Neural cell (in vitro differentiated cells): ENCODE results near the gene LTB4R2. TPM values are rescaled to one million over a fixed set of nuclear protein-coding genes. Genes with fewer than 3 reads are reported as not detected.
A peak's percentile ranks its signal among the peaks of the same experiment; 100 is the strongest.

Experiments
- H2AFZ ChIP-seq: fragments of 200-600, 300-800 bp; sonication (generic), shearing (Covaris generic); 2 replicates; pipeline ENCODE4 v1.6.0; 2014; ENCODE audit warnings: low read depth, mild to moderate bottlenecking, antibody characterized with exemption, low read length, moderate library complexity
- H3F3A ChIP-seq: fragments of 200-600 bp; shearing (Covaris generic); 2 replicates; pipeline ENCODE4 v1.6.1; 2016; ENCODE audit warnings: mild to moderate bottlenecking, moderate library complexity, mixed read lengths, antibody characterized with exemption, low read length; ENCODE audit not compliant: insufficient read depth, poor library complexity, severe bottlenecking
- H3K27ac ChIP-seq: fragments of 200-600, 300-800 bp; sonication (generic), shearing (Covaris generic); 2 replicates; pipeline ENCODE4 v1.5.1; 2014; ENCODE audit warnings: mild to moderate bottlenecking, low read length, moderate library complexity
- H3K27me3 ChIP-seq: fragments of 300-800, 200-600 bp; sonication (generic), shearing (Covaris generic); 2 replicates; pipeline ENCODE4 v1.6.0; 2014; ENCODE audit warnings: mild to moderate bottlenecking, low read depth, low read length, moderate library complexity; ENCODE audit not compliant: insufficient read depth
- H3K36me3 ChIP-seq: fragments of 300-800, 200-600 bp; sonication (generic), shearing (Covaris generic); 2 replicates; pipeline ENCODE4 v1.5.1; 2014; ENCODE audit warnings: mild to moderate bottlenecking, antibody characterized with exemption, low read length, moderate library complexity; ENCODE audit not compliant: insufficient read depth
- H3K4me2 ChIP-seq: fragments of 300-800, 200-600 bp; sonication (generic), shearing (Covaris generic); 2 replicates; pipeline ENCODE4 v1.6.0; 2014; ENCODE audit warnings: mild to moderate bottlenecking, low read length
- H3K4me3 ChIP-seq: fragments of 300-800, 200-600 bp; sonication (generic), shearing (Covaris generic); 2 replicates; pipeline ENCODE4 v1.5.1; 2014; ENCODE audit warnings: mild to moderate bottlenecking, low read length, moderate library complexity
- H3K79me2 ChIP-seq: fragments of 200-600 bp; shearing (Covaris generic); replicated peaks from 2 replicates; pipeline ENCODE4 v1.6.0; 2014; ENCODE audit warnings: mild to moderate bottlenecking, low read length, moderate library complexity; ENCODE audit not compliant: insufficient read depth
- H3K9ac ChIP-seq: fragments of 300-800, 200-600 bp; sonication (generic), shearing (Covaris generic); 2 replicates; pipeline ENCODE4 v1.6.1; 2016; ENCODE audit warnings: mild to moderate bottlenecking, low read length, mixed read lengths
- H3K9me2 ChIP-seq: fragments of 200-600 bp; shearing (Covaris generic); 2 replicates; pipeline ENCODE4 v1.6.1; 2016; ENCODE audit warnings: mild to moderate bottlenecking, low read length, mixed read lengths; ENCODE audit not compliant: insufficient read depth
- H3K9me3 ChIP-seq: fragments of 200-600, 300-800 bp; sonication (generic), shearing (Covaris generic); 2 replicates; pipeline ENCODE4 v1.6.1; 2016; ENCODE audit warnings: mild to moderate bottlenecking, mixed run types, low read length, moderate library complexity, mixed read lengths
- H4K20me1 ChIP-seq: fragments of 200-600 bp; shearing (Covaris generic); 2 replicates; pipeline ENCODE4 v1.6.1; 2016; ENCODE audit warnings: mild to moderate bottlenecking, mixed run types; ENCODE audit not compliant: insufficient read depth
- EZH2 ChIP-seq: fragments of 200-600, 300-800 bp; shearing (Covaris generic), sonication (generic); IDR thresholded peaks from 2 replicates; pipeline ENCODE4 v1.6.1; 2014; ENCODE audit warnings: antibody characterized with exemption, low read length, borderline replicate concordance, mild to moderate bottlenecking; ENCODE audit not compliant: insufficient read depth, poor library complexity, severe bottlenecking
- MXI1 ChIP-seq: fragments of 450-650 bp; conservative IDR thresholded peaks from 2 replicates; pipeline ENCODE4 v1.6.1; 2014; ENCODE audit warnings: antibody characterized with exemption, mild to moderate bottlenecking; ENCODE audit not compliant: poor library complexity, severe bottlenecking
- POLR2AphosphoS5 ChIP-seq: IDR thresholded peaks from 2 replicates; pipeline ENCODE4 v1.6.1; 2012
- RAD21 ChIP-seq: fragments of 450-650 bp; conservative IDR thresholded peaks from 2 replicates; pipeline ENCODE4 v1.6.1; 2014; ENCODE audit warnings: antibody characterized with exemption, mild to moderate bottlenecking, moderate library complexity
- SMC3 ChIP-seq: fragments of 450-650 bp; conservative IDR thresholded peaks from 2 replicates; pipeline ENCODE4 v1.6.1; 2014; ENCODE audit warnings: antibody characterized with exemption, mild to moderate bottlenecking, moderate library complexity; ENCODE audit not compliant: poor library complexity
- TAF1 ChIP-seq: IDR thresholded peaks from 2 replicates; pipeline ENCODE4 v1.6.1; 2012; ENCODE audit warnings: low read depth
- polyA plus RNA-seq: library from polyadenylated mRNA; depleted of rRNA; stranded (reverse); fragments of >200 nt; gene quantifications from 2 replicates; pipeline ENCODE4 v1.2.3, GENCODE V29; 2014
- TF ChIP-seq, protein P1 (sequence below): IDR thresholded peaks from 2 replicates; pipeline ENCODE4 v1.6.1; 2012; ENCODE audit warnings: borderline replicate concordance
- TF ChIP-seq, protein P2 (sequence below): fragments of 450-650 bp; IDR thresholded peaks from 2 replicates; pipeline ENCODE4 v1.5.1; 2014; ENCODE audit warnings: antibody characterized with exemption, mild to moderate bottlenecking, moderate library complexity; ENCODE audit not compliant: poor library complexity, severe bottlenecking

Gene LTB4R2
- polyA plus RNA-seq, 1 donor from 2014 or later, result 5.0 TPM

DNA sequence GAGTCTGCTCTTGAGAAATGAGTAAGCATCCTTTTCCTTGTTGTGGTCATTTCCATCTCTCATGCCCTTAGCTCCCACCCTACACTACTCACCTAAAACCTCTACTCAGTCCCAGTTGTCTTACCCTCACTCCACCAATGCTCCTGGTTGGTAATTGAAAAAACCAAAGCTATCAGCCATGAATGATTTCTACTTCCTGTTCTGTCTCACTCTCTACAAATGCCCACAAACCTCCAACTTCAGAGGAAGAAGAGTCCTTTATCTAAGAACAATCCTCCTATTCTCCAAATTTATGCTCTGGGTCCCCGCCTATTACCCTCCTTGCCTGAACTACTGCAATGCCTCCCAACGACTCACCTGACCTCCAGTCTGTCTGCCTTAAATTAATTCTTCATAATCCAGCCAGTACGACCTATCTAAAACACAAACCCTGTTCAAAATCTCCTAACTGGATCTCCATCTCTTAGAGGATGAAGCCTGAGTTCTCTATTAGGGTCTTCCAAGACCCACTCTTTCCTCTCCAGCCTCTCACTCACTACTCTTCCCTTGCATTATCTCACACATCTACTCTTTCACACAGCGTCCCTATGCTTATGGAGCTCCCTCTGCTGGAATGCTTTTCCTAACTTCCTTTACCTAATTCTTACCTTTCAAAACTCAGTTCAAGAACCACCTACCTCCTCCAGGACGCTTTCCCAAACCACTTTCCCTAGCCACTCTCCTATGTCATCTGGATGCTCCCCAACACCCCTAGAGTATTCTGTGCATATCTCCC lies 12.6 kb upstream of the LTB4R2 start:
- no peaks in the 10 kb centered on the region for H3K79me2 ChIP-seq
- no peaks in the 10 kb centered on the region for H3K36me3 ChIP-seq
- H3K9me2 ChIP-seq, result no peaks in the 10 kb centered on the region
- TF ChIP-seq POLR2AphosphoS5, result no peak
- TF ChIP-seq, protein P1, sequence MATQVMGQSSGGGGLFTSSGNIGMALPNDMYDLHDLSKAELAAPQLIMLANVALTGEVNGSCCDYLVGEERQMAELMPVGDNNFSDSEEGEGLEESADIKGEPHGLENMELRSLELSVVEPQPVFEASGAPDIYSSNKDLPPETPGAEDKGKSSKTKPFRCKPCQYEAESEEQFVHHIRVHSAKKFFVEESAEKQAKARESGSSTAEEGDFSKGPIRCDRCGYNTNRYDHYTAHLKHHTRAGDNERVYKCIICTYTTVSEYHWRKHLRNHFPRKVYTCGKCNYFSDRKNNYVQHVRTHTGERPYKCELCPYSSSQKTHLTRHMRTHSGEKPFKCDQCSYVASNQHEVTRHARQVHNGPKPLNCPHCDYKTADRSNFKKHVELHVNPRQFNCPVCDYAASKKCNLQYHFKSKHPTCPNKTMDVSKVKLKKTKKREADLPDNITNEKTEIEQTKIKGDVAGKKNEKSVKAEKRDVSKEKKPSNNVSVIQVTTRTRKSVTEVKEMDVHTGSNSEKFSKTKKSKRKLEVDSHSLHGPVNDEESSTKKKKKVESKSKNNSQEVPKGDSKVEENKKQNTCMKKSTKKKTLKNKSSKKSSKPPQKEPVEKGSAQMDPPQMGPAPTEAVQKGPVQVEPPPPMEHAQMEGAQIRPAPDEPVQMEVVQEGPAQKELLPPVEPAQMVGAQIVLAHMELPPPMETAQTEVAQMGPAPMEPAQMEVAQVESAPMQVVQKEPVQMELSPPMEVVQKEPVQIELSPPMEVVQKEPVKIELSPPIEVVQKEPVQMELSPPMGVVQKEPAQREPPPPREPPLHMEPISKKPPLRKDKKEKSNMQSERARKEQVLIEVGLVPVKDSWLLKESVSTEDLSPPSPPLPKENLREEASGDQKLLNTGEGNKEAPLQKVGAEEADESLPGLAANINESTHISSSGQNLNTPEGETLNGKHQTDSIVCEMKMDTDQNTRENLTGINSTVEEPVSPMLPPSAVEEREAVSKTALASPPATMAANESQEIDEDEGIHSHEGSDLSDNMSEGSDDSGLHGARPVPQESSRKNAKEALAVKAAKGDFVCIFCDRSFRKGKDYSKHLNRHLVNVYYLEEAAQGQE, result no peak
- TF ChIP-seq SMC3, result peak; percentile 60
- TF ChIP-seq, protein P2, sequence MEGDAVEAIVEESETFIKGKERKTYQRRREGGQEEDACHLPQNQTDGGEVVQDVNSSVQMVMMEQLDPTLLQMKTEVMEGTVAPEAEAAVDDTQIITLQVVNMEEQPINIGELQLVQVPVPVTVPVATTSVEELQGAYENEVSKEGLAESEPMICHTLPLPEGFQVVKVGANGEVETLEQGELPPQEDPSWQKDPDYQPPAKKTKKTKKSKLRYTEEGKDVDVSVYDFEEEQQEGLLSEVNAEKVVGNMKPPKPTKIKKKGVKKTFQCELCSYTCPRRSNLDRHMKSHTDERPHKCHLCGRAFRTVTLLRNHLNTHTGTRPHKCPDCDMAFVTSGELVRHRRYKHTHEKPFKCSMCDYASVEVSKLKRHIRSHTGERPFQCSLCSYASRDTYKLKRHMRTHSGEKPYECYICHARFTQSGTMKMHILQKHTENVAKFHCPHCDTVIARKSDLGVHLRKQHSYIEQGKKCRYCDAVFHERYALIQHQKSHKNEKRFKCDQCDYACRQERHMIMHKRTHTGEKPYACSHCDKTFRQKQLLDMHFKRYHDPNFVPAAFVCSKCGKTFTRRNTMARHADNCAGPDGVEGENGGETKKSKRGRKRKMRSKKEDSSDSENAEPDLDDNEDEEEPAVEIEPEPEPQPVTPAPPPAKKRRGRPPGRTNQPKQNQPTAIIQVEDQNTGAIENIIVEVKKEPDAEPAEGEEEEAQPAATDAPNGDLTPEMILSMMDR, result peak; percentile 61
- peak; percentile 29 for TF ChIP-seq RAD21
- no peak overlapping the region for H3K27ac ChIP-seq
- H2AFZ ChIP-seq, result no peak overlapping the region
- H3F3A ChIP-seq, result no peaks in the 10 kb centered on the region
- H3K27me3 ChIP-seq, result no peaks in the 10 kb centered on the region
- H4K20me1 ChIP-seq, result no peaks in the 10 kb centered on the region
- no peaks in the 10 kb centered on the region for H3K9me3 ChIP-seq
- no peak overlapping the region for H3K9ac ChIP-seq
- no peak overlapping the region for H3K4me2 ChIP-seq
- H3K4me3 ChIP-seq, result no peak overlapping the region

DNA sequence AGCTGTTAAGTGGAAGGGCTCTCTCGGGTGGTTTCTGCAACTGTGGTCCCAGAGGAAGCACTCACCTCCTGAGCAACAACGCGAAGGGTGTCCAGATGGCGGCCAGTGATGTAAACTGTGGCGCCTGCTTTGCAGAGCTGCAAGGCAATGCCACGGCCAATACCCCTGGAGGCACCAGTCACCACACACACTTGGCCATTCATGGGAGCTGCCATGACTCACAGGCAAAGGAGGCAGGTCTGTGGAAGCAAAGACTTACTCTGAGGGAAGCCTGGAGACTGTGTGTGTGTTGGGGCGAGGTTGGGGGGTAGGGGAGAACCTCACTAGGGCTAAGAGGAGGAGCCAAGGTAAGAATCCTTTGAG lies 11.1 kb upstream of the LTB4R2 start:
- no peak overlapping the region for H3K27ac ChIP-seq

DNA sequence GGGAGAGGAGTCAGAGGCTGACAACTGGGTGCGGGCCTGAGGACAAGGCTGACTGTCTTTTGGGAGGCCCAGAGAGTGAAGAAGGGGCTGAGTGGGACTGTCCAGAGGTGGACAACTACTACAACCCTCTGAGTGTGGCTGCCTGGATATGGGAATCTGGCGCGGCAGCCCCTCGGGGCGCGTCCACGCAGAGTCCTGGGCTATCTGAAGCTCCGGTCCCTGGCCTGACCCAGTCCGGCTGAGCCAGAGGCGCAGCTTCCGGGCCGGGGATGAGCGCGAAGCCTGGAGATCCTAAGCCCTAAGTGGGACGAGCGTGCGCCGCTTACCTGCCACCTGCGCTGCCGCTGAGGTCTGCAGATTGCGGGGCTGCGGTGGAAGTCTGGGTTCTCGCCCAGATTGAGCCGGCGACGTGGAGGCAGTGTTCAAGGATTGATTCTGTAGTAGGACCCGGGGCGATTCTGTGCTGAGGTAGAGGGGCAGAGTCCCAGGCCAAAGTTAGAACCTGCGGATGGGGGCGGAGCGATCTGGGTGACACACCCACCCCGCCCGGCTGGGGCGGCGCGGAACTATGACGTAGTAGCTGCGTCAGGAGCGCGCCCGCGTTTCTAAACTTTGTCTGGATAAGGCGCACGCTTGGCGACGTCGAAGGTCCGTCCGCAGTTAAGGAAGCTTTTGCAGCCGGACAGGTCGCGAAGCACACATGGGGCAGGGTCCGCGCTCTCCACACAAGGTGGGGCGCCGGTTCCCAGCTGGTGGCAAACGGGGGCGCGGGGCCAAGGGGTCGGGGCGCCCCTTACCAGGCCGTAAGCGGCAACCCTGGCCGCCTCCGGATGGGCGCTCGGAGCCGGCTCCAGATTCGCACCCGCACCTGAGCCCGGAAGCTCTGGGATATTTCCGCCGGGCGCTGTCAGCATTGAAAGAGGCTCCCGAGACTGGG lies 10.4 kb upstream of the LTB4R2 start, which contains the start of the genes DHRS1 and NOP9:
Gene DHRS1, minus strand, starts transcription at position 526 of the 937 bp plus-strand sequence. CDS start 674 bp downstream, outside the sequence.
Gene NOP9, plus strand, starts transcription at position 596 of the 937 bp plus-strand sequence. Its CDS starts 105 bp downstream, at position 701.
- peak within 1 kb of the TSS; percentile 97 for H3K4me3 ChIP-seq
- no peaks in the 10 kb centered on the region for H4K20me1 ChIP-seq
- peak within 1 kb of the TSS; percentile 91 for H2AFZ ChIP-seq
- no peaks in the 10 kb centered on the region for H3K27me3 ChIP-seq
- peak within 1 kb of the TSS; percentile 42 for H3K27ac ChIP-seq
- H3K9me2 ChIP-seq, result no peaks in the 10 kb centered on the region
- H3K36me3 ChIP-seq, result no peaks in the 10 kb centered on the region
- no peaks in the 10 kb centered on the region for H3K79me2 ChIP-seq
- H3K4me2 ChIP-seq, result peak within 1 kb of the TSS; percentile 95
- no peaks in the 10 kb centered on the region for H3K9me3 ChIP-seq
- no peaks in the 10 kb centered on the region for H3F3A ChIP-seq
- H3K9ac ChIP-seq, result peak within 1 kb of the TSS; percentile 70
- TF ChIP-seq POLR2AphosphoS5, result peak; percentile 81
- peak; percentile 97 for TF ChIP-seq MXI1
- TF ChIP-seq, protein P1, result no peak
- TF ChIP-seq EZH2, result no peak
- TF ChIP-seq RAD21, result no peak
- TF ChIP-seq TAF1, result no peak

More for the DNA sequence above, 11.1 kb upstream of the LTB4R2 start:
- peak overlapping the region; percentile 97 for H3K4me3 ChIP-seq
- H4K20me1 ChIP-seq, result no peaks in the 10 kb centered on the region
- H3K4me2 ChIP-seq, result peak overlapping the region; percentile 95
- no peaks in the 10 kb centered on the region for H3F3A ChIP-seq
- no peaks in the 10 kb centered on the region for H3K9me2 ChIP-seq
- peak overlapping the region; percentile 70 for H3K9ac ChIP-seq
- H2AFZ ChIP-seq, result peak overlapping the region; percentile 91
- H3K27me3 ChIP-seq, result no peaks in the 10 kb centered on the region
- no peaks in the 10 kb centered on the region for H3K36me3 ChIP-seq
- no peaks in the 10 kb centered on the region for H3K79me2 ChIP-seq
- H3K9me3 ChIP-seq, result no peaks in the 10 kb centered on the region
- TF ChIP-seq RAD21, result no peak
